K562 (cell line): ENCODE measurements around the gene ZPBP. TPM values are rescaled to one million over a fixed set of nuclear protein-coding genes. Genes with fewer than 3 reads are reported as not detected.

Experiments
- ATAC-seq: fragments of 200-7000 bp; cut with Tn5 transposase; 3 replicates; pipeline ENCODE4 v1.9.1; 2020; ENCODE audit warnings: moderate library complexity
- BruUV-seq: library from RNA; stranded (reverse); fragments of 400-500 nt; replicated peaks from 2 replicates; lab custom pipeline; 2021; lab: Mats Ljungman, UMichigan
- CTCF ChIA-PET: fragments of 300-600 bp; formaldehyde crosslinking; extraction: SDS; loops from one replicate; lab custom pipeline; 2021; ENCODE audit warnings: low intra/inter-chr PET ratio; lab: Yijun Ruan, JAX
- POLR2A ChIA-PET: fragments of 300-600, 350-650 bp; sonication (Branson Sonifier 250); formaldehyde crosslinking; extraction: SDS; loops from one replicate; lab custom pipeline; 2021; ENCODE audit warnings: antibody characterized with exemption, inconsistent platforms; lab: Yijun Ruan, JAX
- DNase-seq, 4 experiments: peaks; one replicate each; pipeline versions ENCODE4 v3.0.0 to v3.0.0-alpha.2; 2011 to 2018; ENCODE audit warnings: low spot score in 3 of 4, mixed read lengths in 3 of 4; ENCODE audit errors: extremely low read depth in 1 of 4
- FAIRE-seq: peaks from 2 replicates; lab custom pipeline; 2011; peaks lifted over from hg19 to GRCh38; lab: Jason Lieb, UNC
- H2AFZ ChIP-seq: 2 replicates; pipeline ENCODE4 v1.6.0; 2011; ENCODE audit warnings: low read depth, low read length, control low read depth, inconsistent platforms
- H3K27ac ChIP-seq: fragments of 200-600 bp; 3 replicates; pipeline ENCODE4 v1.8.0; 2011; ENCODE audit warnings: low read depth, mild to moderate bottlenecking, control low read depth, inconsistent platforms, low read length, moderate library complexity, mixed read lengths; ENCODE audit errors: extremely low read depth
- H3K27me3 ChIP-seq, 2 experiments: fragments of 300-600 bp in 1 of 2; 2 replicates in 1 of 2; 3 replicates in 1 of 2; pipeline versions ENCODE4 v1.6.0 to v1.8.0; 2011; ENCODE audit warnings: inconsistent platforms in 2 of 2, low read length in 2 of 2, mild to moderate bottlenecking in 1 of 2, mixed read lengths in 1 of 2, moderate library complexity in 1 of 2; ENCODE audit not compliant: control insufficient read depth in 2 of 2, insufficient read depth in 2 of 2
- H3K36me3 ChIP-seq: fragments of 300-600 bp; 3 replicates; pipeline ENCODE4 v1.8.0; 2011; ENCODE audit warnings: mild to moderate bottlenecking, low read length, inconsistent platforms; ENCODE audit not compliant: control insufficient read depth, insufficient read depth
- H3K4me1 ChIP-seq, 2 experiments: fragments of 200-600 bp in 1 of 2; replicated peaks in 1 of 2; 2 replicates in 1 of 2; 3 replicates in 1 of 2; pipeline versions ENCODE4 v1.5.1 to v1.8.0; 2011; ENCODE audit warnings: inconsistent platforms in 2 of 2, low read length in 2 of 2, mild to moderate bottlenecking in 1 of 2, mixed read lengths in 1 of 2, moderate library complexity in 1 of 2; ENCODE audit not compliant: control insufficient read depth in 2 of 2, insufficient read depth in 2 of 2
- H3K4me2 ChIP-seq: 2 replicates; pipeline ENCODE4 v1.6.1; 2011; ENCODE audit warnings: low read length, control low read depth, inconsistent platforms, mixed read lengths; ENCODE audit not compliant: insufficient read depth
- H3K4me3 ChIP-seq: fragments of 200-600 bp; sonication (generic), shearing (Covaris generic); 2 replicates; pipeline ENCODE4 v1.5.1; 2016; ENCODE audit warnings: control low read depth, inconsistent platforms
- H3K79me2 ChIP-seq: fragments of 200-600 bp; 3 replicates; pipeline ENCODE4 v1.8.0; 2011; ENCODE audit warnings: low read length, inconsistent platforms; ENCODE audit not compliant: control insufficient read depth, insufficient read depth
- H3K9ac ChIP-seq, 2 experiments: 2 replicates each; pipeline versions ENCODE4 v1.6.0 to v1.6.1; 2011; ENCODE audit warnings: low read depth in 2 of 2, low read length in 2 of 2, control low read depth in 1 of 2, inconsistent platforms in 1 of 2, mild to moderate bottlenecking in 1 of 2, mixed read lengths in 1 of 2; ENCODE audit not compliant: insufficient read depth in 1 of 2
- H3K9me1 ChIP-seq: one replicate; pipeline ENCODE4 v1.6.0; 2011; ENCODE audit warnings: inconsistent platforms, mild to moderate bottlenecking, low read length, moderate library complexity; ENCODE audit not compliant: control insufficient read depth, insufficient read depth
- H3K9me3 ChIP-seq: replicated peaks from 2 replicates; pipeline ENCODE4 v1.5.1; 2011; ENCODE audit warnings: low read depth, low read length, inconsistent platforms; ENCODE audit not compliant: control insufficient read depth, insufficient read depth
- H4K20me1 ChIP-seq: replicated peaks from 2 replicates; pipeline ENCODE4 v1.6.1; 2011; ENCODE audit warnings: low read length, inconsistent platforms, mixed read lengths; ENCODE audit not compliant: control insufficient read depth, insufficient read depth
- BRCA1 ChIP-seq, 2 experiments: fragments of 450-650 bp in 1 of 2; sonication (generic) in 1 of 2; formaldehyde crosslinking in 1 of 2; IDR thresholded peaks; 2 replicates each; pipeline versions ENCODE4 v1.5.0 to v1.6.1; 2017 to 2020; ENCODE audit warnings: mild to moderate bottlenecking in 1 of 2, missing genetic modification reagents in 1 of 2
- CREM ChIP-seq: IDR thresholded peaks from 2 replicates; pipeline ENCODE4 v1.6.1; 2014; ENCODE audit warnings: antibody characterized with exemption, low read depth
- DDX20 ChIP-seq: fragments of 450-650 bp; IDR thresholded peaks from 2 replicates; pipeline ENCODE4 v1.6.1; 2016; ENCODE audit warnings: missing genetic modification characterization, low read depth, mild to moderate bottlenecking, missing compliant biosample characterization, moderate library complexity
- GTF2B ChIP-seq: IDR thresholded peaks from 2 replicates; pipeline ENCODE4 v1.6.1; 2011; ENCODE audit not compliant: insufficient read length; ENCODE audit errors: extremely low read depth
- KDM2B ChIP-seq: fragments of 250-450 bp; sonication (Bioruptor Pico); IDR thresholded peaks from 2 replicates; pipeline ENCODE4 v1.8.0; 2021; ENCODE audit warnings: mild to moderate bottlenecking, moderate library complexity
- MAFG ChIP-seq: fragments of 450-650 bp; conservative IDR thresholded peaks from 2 replicates; pipeline ENCODE4 v1.6.1; 2016; ENCODE audit warnings: missing genetic modification characterization, missing compliant biosample characterization
- POLR2G ChIP-seq: fragments of 200-400 bp; formaldehyde crosslinking; IDR thresholded peaks from 2 replicates; pipeline ENCODE4 v1.6.1; 2017; ENCODE audit warnings: low read depth, mild to moderate bottlenecking, antibody characterized with exemption, low read length, moderate library complexity
- STAT5A ChIP-seq: IDR thresholded peaks from 2 replicates; pipeline ENCODE4 v1.6.1; 2012; ENCODE audit warnings: low read length, inconsistent platforms, borderline replicate concordance
- TCF3 ChIP-seq: sonication (generic); formaldehyde crosslinking; IDR thresholded peaks from 2 replicates; pipeline ENCODE4 v1.4.0; 2020; ENCODE audit warnings: mild to moderate bottlenecking, missing genetic modification reagents
- ZNF3 ChIP-seq: fragments of 250-450 bp; sonication (Bioruptor Pico); IDR thresholded peaks from 2 replicates; pipeline ENCODE4 v1.5.0; 2021; ENCODE audit warnings: mild to moderate bottlenecking, moderate library complexity
- ZNF584 ChIP-seq: fragments of 200-800 bp; sonication (Bioruptor generic); IDR thresholded peaks from 2 replicates; pipeline ENCODE4 v1.6.1; 2016; ENCODE audit warnings: low read depth, mild to moderate bottlenecking, missing genetic modification characterization, missing compliant biosample characterization
- ZNF778 ChIP-seq: fragments of 450-650 bp; formaldehyde crosslinking; IDR thresholded peaks from 2 replicates; pipeline ENCODE4 v1.4.0; 2020; ENCODE audit warnings: mild to moderate bottlenecking, moderate library complexity
- WGBS: fragments of 100-300 bp; shearing (Covaris generic); methylation state at CpG from one replicate; pipeline ENCODE4 v1.1.6; 2016; ENCODE audit warnings: low coverage, mixed read lengths; ENCODE audit not compliant: insufficient coverage; ENCODE audit errors: missing lambda C conversion rate; 5-methylcytosine and 5-hydroxymethylcytosine counted together
- in situ Hi-C: fragments of 300-500 bp; cut with MboI; formaldehyde crosslinking; loops from 4 replicates; pipeline ENCODE4 v1.15.0; 2018; ENCODE audit warnings: inconsistent platforms, mixed read lengths
- intact Hi-C: fragments of 100-400 bp; cut with micrococcal nuclease; formaldehyde crosslinking; loops from 2 replicates; pipeline ENCODE4 v1.14.2; 2022
- polyA plus RNA-seq, 8 experiments: library from polyadenylated mRNA; depleted of rRNA in 4 of 8; stranded (reverse) in 5 of 8; unstranded in 3 of 8; fragments of >200 nt; fragmentation: Nextera tagmentation in 2 of 8; fragmentation: Illumina TruSeq in 1 of 8; extraction: Ambion mirVana in 2 of 8; extraction: Trizol in 1 of 8; gene quantifications; 2 replicates each; pipeline versions ENCODE4 v1.2.1 to v1.2.3, GENCODE V29; 2011 to 2014; ENCODE audit warnings: inconsistent platforms in 1 of 8, missing spikeins in 1 of 8
- total RNA-seq, 7 experiments: library from RNA; depleted of rRNA in 6 of 7; stranded (reverse); fragments of >200 nt in 6 of 7; fragmentation: Illumina TruSeq in 2 of 7; extraction: Trizol in 2 of 7; gene quantifications; 2 replicates each; pipeline versions ENCODE4 v1.2.1 to v1.2.3, GENCODE V29; 2011 to 2021; ENCODE audit warnings: low replicate concordance in 1 of 7
- TF ChIP-seq, protein P1 (sequence below): fragments of 450-650 bp; IDR thresholded peaks from 2 replicates; pipeline ENCODE4 v1.6.1; 2016; ENCODE audit warnings: mild to moderate bottlenecking

ZPBP gene
- total and polyA plus RNA-seq, 9 of the 15 experiments (the other 6 are each of a cell fraction or from before 2014, with no cell fraction given): not detected

- no peaks in the 10 kb centered on the region for H3K9me1 ChIP-seq
- no peaks in the 10 kb centered on the region for H3K4me1 ChIP-seq
- ChIA-PET CTCF (interaction anchor here (0.6 kb wide), 1 partner anchor 1812 kb away, joined by 3 read pairs; no protein-coding TSS in a partner anchor), POLR2A (no interaction called here)
- in situ Hi-C loops (no loop called here), intact Hi-C loops (no loop called here)
- H3K27me3 ChIP-seq: no peaks in the 10 kb centered on the region
- no peak overlapping the region for H3K27ac ChIP-seq
- DNase-seq: peak in 1 of 4 experiments; percentile 2
- ATAC-seq: peak; percentile 71
- no peak overlapping the region for H3K9ac ChIP-seq
- no peaks in the 10 kb centered on the region for H3K36me3 ChIP-seq
- no peak overlapping the region for H3K4me2 ChIP-seq
- FAIRE-seq: no peak
- no TSS peak for BruUV-seq
- H2AFZ ChIP-seq: no peak overlapping the region
- H3K79me2 ChIP-seq: no peaks in the 10 kb centered on the region
- no peak overlapping the region for H3K4me3 ChIP-seq
- H4K20me1 ChIP-seq: no peaks in the 10 kb centered on the region
- TF ChIP-seq POLR2G: no peak
- TF ChIP-seq BRCA1 (IDR thresholded peaks at IDR 0.05): no peak
- no peak for TF ChIP-seq BRCA1 (CRISPR knock-in tag; IDR thresholded peaks at IDR 0.05)
- no peak for TF ChIP-seq DDX20
- TF ChIP-seq MAFG (tag): no peak
- 0% methylated on average over 2 of the region's 2 CpGs for WGBS
- no peaks in the 10 kb centered on the region for H3K9me3 ChIP-seq
These were observed 25.0 kb downstream of the ZPBP start for GRCh38 chr7:50068026-50068425.

- no peaks in the 10 kb centered on the region for H4K20me1 ChIP-seq
- no peak for FAIRE-seq
- no peaks in the 10 kb centered on the region for H3K36me3 ChIP-seq
- in situ Hi-C loops: no loop called here
- ATAC-seq: no peak
- no TSS peak for BruUV-seq
- WGBS: 3% methylated on average over 2 of the region's 2 CpGs
- H3K9me3 ChIP-seq: no peaks in the 10 kb centered on the region
- H3K4me3 ChIP-seq: no peak overlapping the region
- no peaks in the 10 kb centered on the region for H3K4me1 ChIP-seq
- DNase-seq: peak in 1 of 4 experiments; percentile 9
- no peaks in the 10 kb centered on the region for H3K79me2 ChIP-seq
- no peak overlapping the region for H3K9ac ChIP-seq
- no peak overlapping the region for H3K27ac ChIP-seq
- CTCF ChIA-PET: no interaction called here
- H2AFZ ChIP-seq: no peak overlapping the region
- H3K9me1 ChIP-seq: no peaks in the 10 kb centered on the region
- POLR2A ChIA-PET: no interaction called here
- no peaks in the 10 kb centered on the region for H3K27me3 ChIP-seq
- intact Hi-C loops: no loop called here
- H3K4me2 ChIP-seq: no peak overlapping the region
- TF ChIP-seq ZNF584 (CRISPR knock-in tag) (no peak), ZNF778 (CRISPR knock-in tag) (no peak), KDM2B (no peak), STAT5A (no peak), ZNF3 (CRISPR knock-in tag) (no peak), CREM (no peak), GTF2B (no peak), TCF3 (CRISPR knock-in tag) (peak; percentile 78)
- TF ChIP-seq, protein P1, sequence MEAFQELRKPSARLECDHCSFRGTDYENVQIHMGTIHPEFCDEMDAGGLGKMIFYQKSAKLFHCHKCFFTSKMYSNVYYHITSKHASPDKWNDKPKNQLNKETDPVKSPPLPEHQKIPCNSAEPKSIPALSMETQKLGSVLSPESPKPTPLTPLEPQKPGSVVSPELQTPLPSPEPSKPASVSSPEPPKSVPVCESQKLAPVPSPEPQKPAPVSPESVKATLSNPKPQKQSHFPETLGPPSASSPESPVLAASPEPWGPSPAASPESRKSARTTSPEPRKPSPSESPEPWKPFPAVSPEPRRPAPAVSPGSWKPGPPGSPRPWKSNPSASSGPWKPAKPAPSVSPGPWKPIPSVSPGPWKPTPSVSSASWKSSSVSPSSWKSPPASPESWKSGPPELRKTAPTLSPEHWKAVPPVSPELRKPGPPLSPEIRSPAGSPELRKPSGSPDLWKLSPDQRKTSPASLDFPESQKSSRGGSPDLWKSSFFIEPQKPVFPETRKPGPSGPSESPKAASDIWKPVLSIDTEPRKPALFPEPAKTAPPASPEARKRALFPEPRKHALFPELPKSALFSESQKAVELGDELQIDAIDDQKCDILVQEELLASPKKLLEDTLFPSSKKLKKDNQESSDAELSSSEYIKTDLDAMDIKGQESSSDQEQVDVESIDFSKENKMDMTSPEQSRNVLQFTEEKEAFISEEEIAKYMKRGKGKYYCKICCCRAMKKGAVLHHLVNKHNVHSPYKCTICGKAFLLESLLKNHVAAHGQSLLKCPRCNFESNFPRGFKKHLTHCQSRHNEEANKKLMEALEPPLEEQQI: no peak
These were observed 30.1 kb downstream of the ZPBP start for GRCh38 chr7:50062951-50063350.
